ENCODE data around the gene OTOF. TPM values are rescaled to one million over a fixed set of nuclear protein-coding genes. Genes with fewer than 3 reads are reported as not detected.

The OTOF gene
- total and polyA plus RNA-seq, 9 of the 15 experiments (the other 6 are each of a cell fraction or from before 2014, with no cell fraction given): 0.03 to 0.11 (median 0.06) TPM; not detected in 5

GRCh38 chr2:26466662-26467310, 11.1 kb downstream of the OTOF start (continued):
- TF ChIP-seq MAFF (IDR thresholded peaks at IDR 0.05; ENCODE audit: low read length) (peak; percentile 29; the same call in 1 of the 2 replicates), POLR2A (conservative IDR thresholded peaks at IDR 0.05) (no peak), C11orf30 (IDR thresholded peaks at IDR 0.05; ENCODE audit: low read depth) (peak; percentile 81), NUFIP1 (IDR thresholded peaks at IDR 0.05; ENCODE audit: partially characterized antibody) (no peak), ESRRA (IDR thresholded peaks at IDR 0.05; ENCODE audit: borderline replicate concordance, low read depth) (peak; percentile 11; the same call in 1 of the 2 replicates), NFE2 (IDR thresholded peaks at IDR 0.05; ENCODE audit: low read depth) (peak; percentile 76)

- Histone ChIP-seq H3K79me2 (ENCODE audit: control insufficient read depth, insufficient read depth, low read length) (no peaks in the 10 kb centered on the region), H3K9me1 (ENCODE audit: control insufficient read depth, insufficient read depth, low read length) (no peaks in the 10 kb centered on the region), H4K20me1 (replicated peaks; ENCODE audit: control insufficient read depth, insufficient read depth, low read length) (no peaks in the 10 kb centered on the region), H3K27ac (ENCODE audit: extremely low read depth, low read depth, low read length) (no peak overlapping the region), H3K36me3 (ENCODE audit: control insufficient read depth, insufficient read depth, low read length) (no peaks in the 10 kb centered on the region), H3K4me1 (replicated peaks in 1 of 2; ENCODE audit: control insufficient read depth in 2 of 2, insufficient read depth in 2 of 2, low read length in 2 of 2) (peaks cover 13 to 25% of the 10 kb centered on the region in 2 experiments; a peak in 4 of 5 replicates), H3K27me3 (ENCODE audit: control insufficient read depth in 2 of 2, insufficient read depth in 2 of 2, low read length in 2 of 2) (no peaks in the 10 kb centered on the region), H3K4me2 (ENCODE audit: insufficient read depth, low read length) (no peak overlapping the region), H2AFZ (ENCODE audit: low read depth, low read length) (no peak overlapping the region), H3K9ac (ENCODE audit: insufficient read depth in 1 of 2, low read depth in 2 of 2, low read length in 2 of 2) (no peak overlapping the region), H3K9me3 (replicated peaks; ENCODE audit: control insufficient read depth, insufficient read depth, low read depth, low read length) (peaks cover 5% of the 10 kb centered on the region; the same call in 1 of the 2 replicates), H3K4me3 (no peak overlapping the region)
- DNase-seq (ENCODE audit: extremely low read depth in 1 of 4, low spot score in 3 of 4): no peak
- 61% methylated on average over 8 of the region's 10 CpGs for WGBS (ENCODE audit: insufficient coverage, low coverage, missing lambda C conversion rate)
- no peak for TF ChIP-seq GABPB2 (CRISPR knock-in tag; conservative IDR thresholded peaks at IDR 0.05)
- TF ChIP-seq SRSF3 (IDR thresholded peaks at IDR 0.05; ENCODE audit: insufficient read depth, low read length): no peak
- 0 out of 4 replicates have a peak, but pooled peaks of 1 of the 2 experiments have one; percentile 35 for TF ChIP-seq KDM1A (IDR thresholded peaks at IDR 0.05)
- no peak for TF ChIP-seq RBM22 (IDR thresholded peaks at IDR 0.05; ENCODE audit: low read depth, low read length, poor library complexity, severe bottlenecking)
- no peak for TF ChIP-seq ZNF134 (CRISPR knock-in tag; conservative IDR thresholded peaks at IDR 0.05)
- peak; percentile 26; the same call in 1 of the 2 replicates for TF ChIP-seq PKNOX1 (IDR thresholded peaks at IDR 0.05)
- peak; percentile 57 for TF ChIP-seq RBM25 (IDR thresholded peaks at IDR 0.05; ENCODE audit: low read depth, low read length, severe bottlenecking)
- no peak for TF ChIP-seq HNRNPH1 (optimal IDR thresholded peaks at IDR 0.05; ENCODE audit: low read depth, low read length)
- TF ChIP-seq STAT5A (IDR thresholded peaks at IDR 0.05; ENCODE audit: borderline replicate concordance, low read length): no peak
- peak; percentile 89 for TF ChIP-seq ZFP36 (IDR thresholded peaks at IDR 0.05; ENCODE audit: low read depth, low read length, partially characterized antibody)
- peak; percentile 64 for TF ChIP-seq ADNP (tag; IDR thresholded peaks at IDR 0.05)
- peak; percentile 76 for TF ChIP-seq BCOR (IDR thresholded peaks at IDR 0.05)
- TF ChIP-seq TEAD1 (CRISPR knock-in tag; IDR thresholded peaks at IDR 0.05): no peak
- ATAC-seq: no peak; the same call in 2 of the 3 replicates
- in situ Hi-C loops (cut with MboI) (loop anchor here (5.0 to 10.0 kb wide), 2 partner anchors 224 to 521 kb away; partner anchors contain the start of genes HADHA and HADHB), intact Hi-C loops (cut with micrococcal nuclease) (loop anchor here (5.0 to 10.0 kb wide), 3 partner anchors 231 to 514 kb away; partner anchors contain the start of gene GAREM2)
- ChIA-PET POLR2A (interaction anchor here (2.7 kb wide), 1 partner anchor 121 kb away, joined by 9 read pairs; the partner anchor contains the start of gene SELENOI), CTCF (ENCODE audit: low intra/inter-chr PET ratio) (interaction anchor here (0.8 kb wide), 1 partner anchor 231 kb away, joined by 3 read pairs; no protein-coding TSS in a partner anchor)
- FAIRE-seq: no peak
- no TSS peak for BruUV-seq (replicated peaks)
These were observed 11.9 kb downstream of the OTOF start for GRCh38 chr2:26465981-26466471.
